Transverse colon (tissue), 4 donors: Measurements from ENCODE around the gene ADAM11. TPM values are rescaled to one million over a fixed set of nuclear protein-coding genes. Genes with fewer than 3 reads are reported as not detected.

Experiments used
- DNase-seq: peaks from one replicate; pipeline ENCODE4 v3.0.0-alpha.2; 2019
- H3K27ac ChIP-seq, 4 donors: fragments of 200-600 bp; sonication (generic); 2 replicates each; pipeline ENCODE4 v1.5.1; 2016 to 2018; ENCODE audit warnings: inconsistent platforms in 4 of 4
- H3K27me3 ChIP-seq: fragments of 200-600 bp; sonication (generic); 2 replicates; pipeline ENCODE4 v1.5.1; 2017; ENCODE audit warnings: inconsistent platforms
- H3K36me3 ChIP-seq, 4 donors: fragments of 200-600 bp; sonication (generic); 2 replicates each; pipeline ENCODE4 v1.5.1; 2017 to 2019; ENCODE audit warnings: inconsistent platforms in 4 of 4
- H3K4me1 ChIP-seq, 4 donors: fragments of 200-600 bp; sonication (generic); 2 replicates each; pipeline ENCODE4 v1.5.1; 2017 to 2020; ENCODE audit warnings: inconsistent platforms in 4 of 4
- H3K4me3 ChIP-seq, 4 donors: fragments of 200-600 bp; sonication (generic); 1 replicate in 1 of 4; 2 replicates in 3 of 4; pipeline versions ENCODE4 v1.5.1 to v1.6.1; 2017 to 2019; ENCODE audit warnings: inconsistent platforms in 4 of 4
- H3K9me3 ChIP-seq, 2 donors: fragments of 200-600 bp; sonication (generic); 2 replicates each; pipeline ENCODE4 v1.5.1; 2017 to 2019; ENCODE audit warnings: inconsistent platforms in 2 of 2
- EP300 ChIP-seq: sonication (generic); formaldehyde crosslinking; IDR thresholded peaks from one replicate; pipeline ENCODE4 v1.6.1; 2017; ENCODE audit warnings: antibody characterized with exemption, low read depth
- POLR2A ChIP-seq: fragments of 450-650 bp; IDR thresholded peaks from one replicate; pipeline ENCODE4 v1.6.1; 2016; ENCODE audit warnings: antibody characterized with exemption, mild to moderate bottlenecking, moderate library complexity
- POLR2AphosphoS5 ChIP-seq, 3 donors: sonication (generic); formaldehyde crosslinking; IDR thresholded peaks; one replicate each; pipeline ENCODE4 v1.6.1; 2016; ENCODE audit warnings: antibody characterized with exemption in 3 of 3
- WGBS, 2 donors: methylation state at CpG; one replicate each; pipeline ENCODE4 v1.1.5; 2018; ENCODE audit warnings: low coverage in 1 of 2; 5-methylcytosine and 5-hydroxymethylcytosine counted together
- in situ Hi-C, 4 donors: fragments of 200-750 bp; cut with MboI; loops; one replicate each; pipeline versions ENCODE4 v1.15.0 to v1.15.1; 2017; ENCODE audit warnings: low sequenced_read_pairs in 3 of 4, low pct_ligation_motif_present in 1 of 4, low pct_unique_long_range_greater_than_20kb in 1 of 4
- intact Hi-C: fragments of 100-400 bp; cut with DNase I; formaldehyde crosslinking; loops from one replicate; pipeline ENCODE4 v1.15.1; 2023; ENCODE audit warnings: low total_unique reads
- total RNA-seq, 4 donors: library from RNA; depleted of rRNA; stranded (reverse); fragments of >200 nt; gene quantifications; one replicate each; pipeline ENCODE4 v1.1.0, GENCODE V29; 2016
- TF ChIP-seq, protein P1 (sequence below), 5 experiments: fragments of 200-600 bp in 3 of 5; fragments of 450-650 bp in 2 of 5; sonication (generic) in 3 of 5; IDR thresholded peaks; 1 replicate in 2 of 5; 2 replicates in 3 of 5; pipeline ENCODE4 v1.5.1; 2016 to 2017; ENCODE audit warnings: antibody characterized with exemption in 5 of 5, inconsistent platforms in 3 of 5, mild to moderate bottlenecking in 2 of 5, moderate library complexity in 1 of 5

ADAM11 gene
- total RNA-seq, 4 donors from 2014 or later = 0.37 to 2.0 (median 0.72) TPM

DNA sequence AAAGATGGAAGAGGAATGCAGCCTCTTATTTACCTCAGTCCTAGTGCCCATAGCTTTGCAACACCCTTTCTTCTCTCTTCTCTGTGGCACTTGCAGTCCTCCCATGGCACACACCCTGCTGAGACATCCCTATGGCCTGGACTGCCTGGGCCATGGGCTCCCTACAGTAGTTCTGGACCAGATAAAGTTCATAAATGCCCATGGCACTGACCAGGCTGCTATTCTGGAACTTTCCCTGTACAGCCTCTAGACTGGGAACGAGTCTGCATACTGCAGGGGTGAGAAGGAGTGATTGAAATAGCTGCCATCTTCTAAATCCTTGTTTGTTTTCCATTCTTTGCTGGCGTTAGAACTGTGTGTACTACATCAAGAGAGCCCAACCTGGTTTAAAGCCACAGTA lies 24.5 kb upstream of the ADAM11 start:
- in situ Hi-C loops (no loop called here), intact Hi-C loops (no loop called here)
- WGBS, 2 donors = 89% methylated on average over 2 of the region's 2 CpGs; no CpG with 5 or more reads in 1 of the 2 donors
- Histone ChIP-seq H3K4me1 (no peaks in the 10 kb centered on the region), H3K27me3 (no peaks in the 10 kb centered on the region), H3K9me3 (no peaks in the 10 kb centered on the region), H3K4me3 (no peak overlapping the region), H3K27ac (no peak overlapping the region), H3K36me3 (no peaks in the 10 kb centered on the region)
- TF ChIP-seq, protein P1, sequence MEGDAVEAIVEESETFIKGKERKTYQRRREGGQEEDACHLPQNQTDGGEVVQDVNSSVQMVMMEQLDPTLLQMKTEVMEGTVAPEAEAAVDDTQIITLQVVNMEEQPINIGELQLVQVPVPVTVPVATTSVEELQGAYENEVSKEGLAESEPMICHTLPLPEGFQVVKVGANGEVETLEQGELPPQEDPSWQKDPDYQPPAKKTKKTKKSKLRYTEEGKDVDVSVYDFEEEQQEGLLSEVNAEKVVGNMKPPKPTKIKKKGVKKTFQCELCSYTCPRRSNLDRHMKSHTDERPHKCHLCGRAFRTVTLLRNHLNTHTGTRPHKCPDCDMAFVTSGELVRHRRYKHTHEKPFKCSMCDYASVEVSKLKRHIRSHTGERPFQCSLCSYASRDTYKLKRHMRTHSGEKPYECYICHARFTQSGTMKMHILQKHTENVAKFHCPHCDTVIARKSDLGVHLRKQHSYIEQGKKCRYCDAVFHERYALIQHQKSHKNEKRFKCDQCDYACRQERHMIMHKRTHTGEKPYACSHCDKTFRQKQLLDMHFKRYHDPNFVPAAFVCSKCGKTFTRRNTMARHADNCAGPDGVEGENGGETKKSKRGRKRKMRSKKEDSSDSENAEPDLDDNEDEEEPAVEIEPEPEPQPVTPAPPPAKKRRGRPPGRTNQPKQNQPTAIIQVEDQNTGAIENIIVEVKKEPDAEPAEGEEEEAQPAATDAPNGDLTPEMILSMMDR (IDR thresholded peaks at IDR 0.05) = no peak
- TF ChIP-seq POLR2AphosphoS5 (IDR thresholded peaks at IDR 0.05) (no peak), POLR2A (no peak), EP300 (no peak)
- DNase-seq = no peak

DNA sequence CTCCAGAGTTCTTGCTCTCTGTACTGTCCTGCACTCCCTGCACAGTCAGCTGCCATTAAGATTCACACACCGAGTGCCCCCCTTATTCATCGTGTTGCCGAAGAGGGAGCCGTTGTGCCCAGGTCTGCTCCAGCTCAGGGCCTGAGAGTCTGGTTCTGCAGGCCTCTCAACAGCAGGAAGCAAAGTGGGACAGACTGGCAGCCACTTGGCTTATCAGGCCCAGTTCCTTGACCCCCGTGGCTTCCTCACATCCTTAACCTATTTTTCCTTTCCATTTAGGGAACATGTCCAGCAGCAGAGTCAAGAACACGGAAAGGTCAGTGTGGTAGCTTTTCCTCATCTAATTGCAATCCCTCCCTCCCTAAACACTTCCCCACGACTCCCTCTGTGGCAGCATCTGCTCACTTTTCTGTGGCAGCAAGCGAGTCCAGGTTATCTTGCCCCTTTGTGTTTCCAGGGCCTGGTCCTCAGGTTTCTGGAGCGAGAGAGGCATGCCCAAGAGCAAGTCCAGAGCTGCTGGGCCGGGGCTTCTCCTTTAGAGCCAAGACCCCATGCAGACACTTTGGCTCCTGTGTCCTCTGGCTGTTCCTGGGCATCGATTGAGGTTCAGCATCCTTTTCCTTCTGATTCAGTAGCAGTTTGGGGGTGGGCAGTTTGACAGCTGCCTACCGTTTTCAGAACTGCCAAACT lies 22.1 kb upstream of the ADAM11 start:
- no peaks in the 10 kb centered on the region for H3K4me1 ChIP-seq
- DNase-seq = no peak
- H3K27me3 ChIP-seq = no peaks in the 10 kb centered on the region
- TF ChIP-seq POLR2AphosphoS5 (IDR thresholded peaks at IDR 0.05) (no peak), EP300 (no peak), POLR2A (no peak)
- TF ChIP-seq, protein P1 (IDR thresholded peaks at IDR 0.05) = no peak
- no peak overlapping the region for H3K27ac ChIP-seq
- 88 to 91% methylated on average over 4 to 12 of the region's 12 CpGs for WGBS, 2 donors
- no peaks in the 10 kb centered on the region for H3K36me3 ChIP-seq
- intact Hi-C loops (no loop called here), in situ Hi-C loops (no loop called here)
- H3K9me3 ChIP-seq = no peaks in the 10 kb centered on the region
- H3K4me3 ChIP-seq = no peak overlapping the region

DNA sequence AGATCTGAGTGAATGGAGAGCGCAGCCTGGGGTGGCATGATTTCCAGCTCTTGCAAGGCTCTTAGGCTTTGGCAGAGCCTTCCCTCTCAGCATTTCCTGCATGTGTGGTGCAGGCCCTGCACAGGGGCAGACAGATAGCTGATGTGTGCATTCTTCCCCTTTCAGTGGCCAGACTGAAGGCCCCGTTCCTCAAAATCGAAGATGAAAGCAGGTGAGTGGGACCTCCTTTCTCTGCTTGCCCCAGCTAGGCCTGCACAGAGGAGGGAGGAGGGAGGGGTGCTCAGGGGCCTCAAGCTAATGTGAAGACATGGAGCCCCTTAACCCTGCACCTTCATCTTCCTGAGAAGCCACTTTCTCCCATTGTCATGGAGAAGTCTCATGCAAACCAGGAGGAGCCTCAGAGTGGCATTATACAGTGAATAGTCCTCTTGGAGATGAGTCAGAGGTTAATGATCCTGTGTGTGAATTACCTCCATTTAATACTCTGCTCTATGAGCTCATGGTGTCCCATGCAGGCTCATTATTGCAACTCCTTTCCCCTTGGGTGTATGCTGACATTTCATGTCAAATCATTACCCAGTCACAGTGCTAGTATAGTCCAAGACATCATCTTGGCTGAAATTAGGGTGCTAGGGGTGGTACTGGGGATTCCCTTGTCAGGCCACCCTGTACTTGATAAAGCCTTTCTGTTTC lies 20.4 kb upstream of the ADAM11 start:
- no peak overlapping the region for H3K4me3 ChIP-seq
- no peak overlapping the region for H3K27ac ChIP-seq
- DNase-seq = no peak
- intact Hi-C loops (no loop called here), in situ Hi-C loops (no loop called here)
- no peak for TF ChIP-seq POLR2A
- TF ChIP-seq, protein P1 (IDR thresholded peaks at IDR 0.05) = no peak
- no peak for TF ChIP-seq EP300
- TF ChIP-seq POLR2AphosphoS5 (IDR thresholded peaks at IDR 0.05) = no peak
- no peaks in the 10 kb centered on the region for H3K4me1 ChIP-seq
- H3K27me3 ChIP-seq = no peaks in the 10 kb centered on the region
- no peaks in the 10 kb centered on the region for H3K36me3 ChIP-seq
- 77% methylated on average over 3 of the region's 3 CpGs; no CpG with 5 or more reads in 1 of the 2 donors for WGBS, 2 donors
- no peaks in the 10 kb centered on the region for H3K9me3 ChIP-seq

DNA sequence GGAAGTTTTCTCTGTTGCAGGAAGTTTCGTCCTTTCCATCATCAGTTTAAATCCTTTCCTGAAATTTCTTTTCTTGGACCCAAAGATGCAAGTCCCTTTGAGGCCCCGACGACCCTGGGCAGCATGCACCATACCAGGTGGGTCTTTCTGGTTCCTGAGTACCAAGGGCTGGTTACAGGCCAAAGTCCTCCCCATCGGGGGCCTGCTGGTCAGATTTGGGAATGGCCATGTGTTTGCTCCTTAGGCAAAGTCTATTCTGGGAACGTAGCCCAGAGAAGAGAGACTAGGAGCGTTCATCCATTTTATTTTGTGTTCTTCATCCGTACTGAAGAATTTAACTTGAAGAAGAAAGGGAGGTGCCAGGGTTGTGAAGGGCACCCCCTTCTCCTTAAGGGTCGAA lies 17.5 kb upstream of the ADAM11 start:
- Histone ChIP-seq H3K36me3 (no peaks in the 10 kb centered on the region), H3K4me1 (no peaks in the 10 kb centered on the region), H3K27ac (no peak overlapping the region), H3K4me3 (no peak overlapping the region), H3K9me3 (no peaks in the 10 kb centered on the region), H3K27me3 (no peaks in the 10 kb centered on the region)
- in situ Hi-C loops (no loop called here), intact Hi-C loops (no loop called here)
- TF ChIP-seq POLR2A (no peak), EP300 (no peak), POLR2AphosphoS5 (IDR thresholded peaks at IDR 0.05) (no peak)
- TF ChIP-seq, protein P1 (IDR thresholded peaks at IDR 0.05) = no peak
- DNase-seq = no peak
- 91 to 93% methylated on average over 3 to 8 of the region's 8 CpGs for WGBS, 2 donors
